ENCODE results near the gene CD27. TPM values are rescaled to one million over a fixed set of nuclear protein-coding genes. Genes with fewer than 3 reads are reported as not detected.

The CD27 gene
- total RNA-seq, 1 experiment from 2014 or later = 0.23 TPM

DNA sequence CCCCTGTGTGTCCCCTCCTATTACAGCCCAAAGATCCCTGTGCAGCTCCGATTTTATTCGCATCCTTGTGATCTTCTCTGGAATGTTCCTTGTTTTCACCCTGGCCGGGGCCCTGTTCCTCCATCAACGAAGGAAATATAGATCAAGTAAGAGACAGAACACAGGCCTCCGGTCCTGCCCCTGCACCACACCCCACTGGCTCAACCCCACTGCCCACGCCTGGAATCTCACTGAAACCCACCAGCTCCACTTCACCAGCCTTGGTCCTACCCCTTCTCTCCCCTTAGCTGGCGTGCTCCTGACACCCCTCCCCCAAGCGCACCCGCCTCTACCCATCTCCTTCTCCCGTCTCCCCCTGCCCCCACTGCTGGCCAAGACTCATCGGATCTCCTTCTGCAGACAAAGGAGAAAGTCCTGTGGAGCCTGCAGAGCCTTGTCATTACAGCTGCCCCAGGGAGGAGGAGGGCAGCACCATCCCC, 6.2 kb downstream of the CD27 start:
- intact Hi-C loops (cut with micrococcal nuclease; ENCODE audit: unreplicated experiment) = no loop called here
- in situ Hi-C loops (cut with HindIII; ENCODE audit: low pct_unique_long_range_greater_than_20kb, low sequenced_read_pairs) = no loop called here
- no peaks in the 10 kb centered on the region for H3K9me3 ChIP-seq (ENCODE audit: control insufficient read depth, insufficient read depth, low read depth, low read length)
- H3K27ac ChIP-seq (ENCODE audit: low read length) = peak overlapping the region; percentile 98
- H3K27me3 ChIP-seq (ENCODE audit: control insufficient read depth, insufficient read depth, low read length) = no peaks in the 10 kb centered on the region
- H3K4me3 ChIP-seq (ENCODE audit: low read depth in 2 of 2, low read length in 2 of 2) = peak overlapping the region; percentile 49 to 66
- DNase-seq (ENCODE audit: low read depth, low spot score) (no peak), ATAC-seq (no peak; the same call in 1 of the 2 replicates)
- no peaks in the 10 kb centered on the region for H3K36me3 ChIP-seq (ENCODE audit: control insufficient read depth, insufficient read depth, low read length)
- ChIA-PET POLR2A (no interaction called here), CTCF (no interaction called here)
- no peak for TF ChIP-seq SIN3A (IDR thresholded peaks at IDR 0.05; ENCODE audit: borderline replicate concordance, insufficient read depth, low read depth, low read length)
- TF ChIP-seq, protein P1, sequence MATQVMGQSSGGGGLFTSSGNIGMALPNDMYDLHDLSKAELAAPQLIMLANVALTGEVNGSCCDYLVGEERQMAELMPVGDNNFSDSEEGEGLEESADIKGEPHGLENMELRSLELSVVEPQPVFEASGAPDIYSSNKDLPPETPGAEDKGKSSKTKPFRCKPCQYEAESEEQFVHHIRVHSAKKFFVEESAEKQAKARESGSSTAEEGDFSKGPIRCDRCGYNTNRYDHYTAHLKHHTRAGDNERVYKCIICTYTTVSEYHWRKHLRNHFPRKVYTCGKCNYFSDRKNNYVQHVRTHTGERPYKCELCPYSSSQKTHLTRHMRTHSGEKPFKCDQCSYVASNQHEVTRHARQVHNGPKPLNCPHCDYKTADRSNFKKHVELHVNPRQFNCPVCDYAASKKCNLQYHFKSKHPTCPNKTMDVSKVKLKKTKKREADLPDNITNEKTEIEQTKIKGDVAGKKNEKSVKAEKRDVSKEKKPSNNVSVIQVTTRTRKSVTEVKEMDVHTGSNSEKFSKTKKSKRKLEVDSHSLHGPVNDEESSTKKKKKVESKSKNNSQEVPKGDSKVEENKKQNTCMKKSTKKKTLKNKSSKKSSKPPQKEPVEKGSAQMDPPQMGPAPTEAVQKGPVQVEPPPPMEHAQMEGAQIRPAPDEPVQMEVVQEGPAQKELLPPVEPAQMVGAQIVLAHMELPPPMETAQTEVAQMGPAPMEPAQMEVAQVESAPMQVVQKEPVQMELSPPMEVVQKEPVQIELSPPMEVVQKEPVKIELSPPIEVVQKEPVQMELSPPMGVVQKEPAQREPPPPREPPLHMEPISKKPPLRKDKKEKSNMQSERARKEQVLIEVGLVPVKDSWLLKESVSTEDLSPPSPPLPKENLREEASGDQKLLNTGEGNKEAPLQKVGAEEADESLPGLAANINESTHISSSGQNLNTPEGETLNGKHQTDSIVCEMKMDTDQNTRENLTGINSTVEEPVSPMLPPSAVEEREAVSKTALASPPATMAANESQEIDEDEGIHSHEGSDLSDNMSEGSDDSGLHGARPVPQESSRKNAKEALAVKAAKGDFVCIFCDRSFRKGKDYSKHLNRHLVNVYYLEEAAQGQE (IDR thresholded peaks at IDR 0.05; ENCODE audit: insufficient read depth in 1 of 2, low read depth in 2 of 2, low read length in 1 of 2) = no peak
- TF ChIP-seq, protein P2, sequence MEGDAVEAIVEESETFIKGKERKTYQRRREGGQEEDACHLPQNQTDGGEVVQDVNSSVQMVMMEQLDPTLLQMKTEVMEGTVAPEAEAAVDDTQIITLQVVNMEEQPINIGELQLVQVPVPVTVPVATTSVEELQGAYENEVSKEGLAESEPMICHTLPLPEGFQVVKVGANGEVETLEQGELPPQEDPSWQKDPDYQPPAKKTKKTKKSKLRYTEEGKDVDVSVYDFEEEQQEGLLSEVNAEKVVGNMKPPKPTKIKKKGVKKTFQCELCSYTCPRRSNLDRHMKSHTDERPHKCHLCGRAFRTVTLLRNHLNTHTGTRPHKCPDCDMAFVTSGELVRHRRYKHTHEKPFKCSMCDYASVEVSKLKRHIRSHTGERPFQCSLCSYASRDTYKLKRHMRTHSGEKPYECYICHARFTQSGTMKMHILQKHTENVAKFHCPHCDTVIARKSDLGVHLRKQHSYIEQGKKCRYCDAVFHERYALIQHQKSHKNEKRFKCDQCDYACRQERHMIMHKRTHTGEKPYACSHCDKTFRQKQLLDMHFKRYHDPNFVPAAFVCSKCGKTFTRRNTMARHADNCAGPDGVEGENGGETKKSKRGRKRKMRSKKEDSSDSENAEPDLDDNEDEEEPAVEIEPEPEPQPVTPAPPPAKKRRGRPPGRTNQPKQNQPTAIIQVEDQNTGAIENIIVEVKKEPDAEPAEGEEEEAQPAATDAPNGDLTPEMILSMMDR (IDR thresholded peaks at IDR 0.05) = no peak
- TF ChIP-seq TCF7L2 (IDR thresholded peaks at IDR 0.05; ENCODE audit: low read depth, low read length) = no peak
- no peak for TF ChIP-seq POLR2AphosphoS5 (IDR thresholded peaks at IDR 0.05; ENCODE audit: low read depth, low read length)
- peaks cover 16% of the 10 kb centered on the region for H3K4me1 ChIP-seq (ENCODE audit: control insufficient read depth, insufficient read depth, low read length)
- no TSS peak for BruUV-seq (replicated peaks)

DNA sequence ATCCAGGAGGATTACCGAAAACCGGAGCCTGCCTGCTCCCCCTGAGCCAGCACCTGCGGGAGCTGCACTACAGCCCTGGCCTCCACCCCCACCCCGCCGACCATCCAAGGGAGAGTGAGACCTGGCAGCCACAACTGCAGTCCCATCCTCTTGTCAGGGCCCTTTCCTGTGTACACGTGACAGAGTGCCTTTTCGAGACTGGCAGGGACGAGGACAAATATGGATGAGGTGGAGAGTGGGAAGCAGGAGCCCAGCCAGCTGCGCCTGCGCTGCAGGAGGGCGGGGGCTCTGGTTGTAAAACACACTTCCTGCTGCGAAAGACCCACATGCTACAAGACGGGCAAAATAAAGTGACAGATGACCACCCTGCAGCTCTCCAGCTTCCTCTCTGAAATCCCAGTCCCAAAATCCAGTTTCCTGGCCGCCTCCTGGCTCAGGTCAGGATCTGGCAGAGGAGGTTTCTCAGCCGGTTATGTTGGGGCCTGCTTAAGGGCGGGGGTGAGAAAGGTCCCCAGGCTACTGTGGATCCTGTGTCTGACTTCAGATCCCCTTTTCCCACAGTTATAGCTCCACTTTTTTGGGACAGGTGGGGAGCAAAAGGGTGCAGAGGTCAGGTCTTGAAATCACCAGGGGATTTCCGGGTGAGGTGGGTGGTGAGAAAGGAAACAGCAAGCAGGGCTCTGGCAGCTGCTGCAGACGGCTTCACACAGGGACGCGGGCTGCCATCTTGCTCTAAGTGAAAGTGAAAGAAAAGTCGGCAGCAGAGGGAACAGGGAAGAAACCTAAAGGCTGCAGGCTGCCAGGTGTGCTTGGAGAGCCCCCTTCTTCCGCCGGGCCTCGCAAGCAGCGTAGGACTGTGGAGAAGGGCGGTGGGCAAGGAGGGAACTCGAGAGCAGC, 6.8 kb downstream of the CD27 start, which contains the start of gene TAPBPL:
Gene TAPBPL, plus strand, starts transcription at position 695 of the 897 bp plus-strand sequence. CDS start 207 bp downstream, outside the sequence.
- ChIA-PET POLR2A (interaction anchor here (0.5 to 0.7 kb wide), 2 partner anchors 180 to 1031 kb away, joined by 3 to 7 read pairs; no protein-coding TSS in a partner anchor), CTCF (interaction anchor here (0.7 kb wide), 1 partner anchor 230 kb away, joined by 4 read pairs; no protein-coding TSS in a partner anchor)
- TF ChIP-seq, protein P1 (IDR thresholded peaks at IDR 0.05; ENCODE audit: insufficient read depth in 1 of 2, low read depth in 2 of 2, low read length in 1 of 2) = no peak
- TF ChIP-seq, protein P2 (IDR thresholded peaks at IDR 0.05) = no peak
- TF ChIP-seq POLR2AphosphoS5 (IDR thresholded peaks at IDR 0.05; ENCODE audit: low read depth, low read length) (no peak), TCF7L2 (IDR thresholded peaks at IDR 0.05; ENCODE audit: low read depth, low read length) (no peak), SIN3A (IDR thresholded peaks at IDR 0.05; ENCODE audit: borderline replicate concordance, insufficient read depth, low read depth, low read length) (no peak)
- no peaks in the 10 kb centered on the region for H3K27me3 ChIP-seq (ENCODE audit: control insufficient read depth, insufficient read depth, low read length)
- in situ Hi-C loops (cut with HindIII; ENCODE audit: low pct_unique_long_range_greater_than_20kb, low sequenced_read_pairs) = no loop called here
- H3K4me3 ChIP-seq (ENCODE audit: low read depth in 2 of 2, low read length in 2 of 2) = peak within 1 kb of the TSS; percentile 49 to 66
- peaks cover 16% of the 10 kb centered on the region for H3K4me1 ChIP-seq (ENCODE audit: control insufficient read depth, insufficient read depth, low read length)
- no peak for DNase-seq (ENCODE audit: low read depth, low spot score)
- H3K9me3 ChIP-seq (ENCODE audit: control insufficient read depth, insufficient read depth, low read depth, low read length) = no peaks in the 10 kb centered on the region
- peak within 1 kb of the TSS; percentile 98 for H3K27ac ChIP-seq (ENCODE audit: low read length)
- BruUV-seq (replicated peaks) = TSS peak; percentile 85
- intact Hi-C loops (cut with micrococcal nuclease; ENCODE audit: unreplicated experiment) = no loop called here
- H3K36me3 ChIP-seq (ENCODE audit: control insufficient read depth, insufficient read depth, low read length) = no peaks in the 10 kb centered on the region
- peak; percentile 85 for ATAC-seq
